ENCODE results near the gene CRP.

GRCh38 chr1:159669338-159669737 is 45.1 kb downstream of the CRP start:
- TF ChIP-seq CTCF (IDR thresholded peaks at IDR 0.05), result no peak
- no peak for TF ChIP-seq SP1 (CRISPR knock-in tag; conservative IDR thresholded peaks at IDR 0.05)
- no peak for TF ChIP-seq JAZF1 (CRISPR knock-in tag; IDR thresholded peaks at IDR 0.05)
- no peak for TF ChIP-seq ZSCAN18 (CRISPR knock-in tag; IDR thresholded peaks at IDR 0.05)
- no peak for TF ChIP-seq RORB (CRISPR knock-in tag; IDR thresholded peaks at IDR 0.05)
